Spleen (tissue), 7 donors: ENCODE results near the gene CDC123.

Experiments used
- CTCF ChIP-seq, 11 experiments: fragments of 200-600 bp in 7 of 11; fragments of 450-650 bp in 4 of 11; sonication (generic) in 4 of 11; IDR thresholded peaks in 8 of 11; conservative IDR thresholded peaks in 3 of 11; 1 replicate in 7 of 11; 2 replicates in 4 of 11; pipeline versions ENCODE4 v1.4.0 to v1.8.0; 2016 to 2021; ENCODE audit warnings: antibody characterized with exemption in 11 of 11, inconsistent platforms in 4 of 11, mild to moderate bottlenecking in 1 of 11
- POLR2A ChIP-seq, 3 donors: fragments of 450-650 bp; IDR thresholded peaks; one replicate each; pipeline ENCODE4 v1.5.1; 2017; ENCODE audit warnings: antibody characterized with exemption in 3 of 3, mild to moderate bottlenecking in 1 of 3
- POLR2AphosphoS5 ChIP-seq, 3 donors: sonication (generic); formaldehyde crosslinking; IDR thresholded peaks; one replicate each; pipeline ENCODE4 v1.5.1; 2017; ENCODE audit warnings: antibody characterized with exemption in 3 of 3
- donor health status: DM: no; HTN: no; CAD: no; lungs with moderate emphysema.
- donor health status: DM: no; HTN: no; CAD: no.
- donor health status: DM: no; HTN: no; CAD: no.

- no peak for TF ChIP-seq POLR2AphosphoS5 (IDR thresholded peaks at IDR 0.05)
- TF ChIP-seq CTCF (IDR thresholded peaks at IDR 0.05 in 8 of 11, conservative IDR thresholded peaks at IDR 0.05 in 3 of 11) = no peak
- TF ChIP-seq POLR2A (IDR thresholded peaks at IDR 0.05) = no peak
Observed at GRCh38 chr10:12200850-12201249, 4.9 kb downstream of the CDC123 start.
